H9 (cell line): Measurements from ENCODE around the gene FARP1. TPM values are rescaled to one million over a fixed set of nuclear protein-coding genes. Genes with fewer than 3 reads are reported as not detected.

ENCODE experiments used
- DNase-seq: peaks from one replicate; pipeline ENCODE4 v3.0.0-alpha.2; 2017
- H2AFZ ChIP-seq: one replicate; pipeline ENCODE4 v1.6.1; 2013; ENCODE audit warnings: mild to moderate bottlenecking, low read length, control low read depth, moderate library complexity
- H2AK5ac ChIP-seq: 2 replicates; pipeline ENCODE4 v1.6.1; 2013; ENCODE audit warnings: low read length, control low read depth, mixed read lengths; ENCODE audit not compliant: insufficient read length
- H2BK120ac ChIP-seq: one replicate; pipeline ENCODE4 v1.6.1; 2013; ENCODE audit warnings: low read depth, mild to moderate bottlenecking, low read length, control low read depth, inconsistent platforms; ENCODE audit not compliant: poor library complexity, severe bottlenecking
- H2BK12ac ChIP-seq: 2 replicates; pipeline ENCODE4 v1.6.1; 2013; ENCODE audit warnings: low read length, control low read depth, mixed read lengths, low read depth; ENCODE audit not compliant: insufficient read length
- H2BK15ac ChIP-seq: 2 replicates; pipeline ENCODE4 v1.6.1; 2013; ENCODE audit warnings: low read depth, low read length, control low read depth
- H2BK20ac ChIP-seq: one replicate; pipeline ENCODE4 v1.6.1; 2013; ENCODE audit warnings: low read depth, mild to moderate bottlenecking, low read length, control low read depth, inconsistent platforms; ENCODE audit not compliant: poor library complexity, severe bottlenecking
- H2BK5ac ChIP-seq: 2 replicates; pipeline ENCODE4 v1.6.1; 2013; ENCODE audit warnings: low read length, control low read depth, mixed read lengths; ENCODE audit not compliant: insufficient read length
- H3K14ac ChIP-seq: 2 replicates; pipeline ENCODE4 v1.6.1; 2013; ENCODE audit warnings: low read length, control low read depth; ENCODE audit not compliant: insufficient read depth
- H3K18ac ChIP-seq: 2 replicates; pipeline ENCODE4 v1.6.1; 2013; ENCODE audit warnings: low read depth, mild to moderate bottlenecking, mixed read lengths, low read length, control low read depth; ENCODE audit not compliant: insufficient read length
- H3K23ac ChIP-seq: 2 replicates; pipeline ENCODE4 v1.6.1; 2013; ENCODE audit warnings: low read length, control low read depth, mixed read lengths, low read depth; ENCODE audit not compliant: insufficient read length
- H3K23me2 ChIP-seq: 2 replicates; pipeline ENCODE4 v1.6.1; 2013; ENCODE audit warnings: low read depth, mild to moderate bottlenecking, mixed read lengths, low read length, control low read depth; ENCODE audit not compliant: insufficient read length, poor library complexity, severe bottlenecking
- H3K27ac ChIP-seq: 2 replicates; pipeline ENCODE4 v1.5.1; 2013; ENCODE audit warnings: low read length, control low read depth, mixed read lengths, low read depth; ENCODE audit not compliant: insufficient read length
- H3K27me3 ChIP-seq: 2 replicates; pipeline ENCODE4 v1.6.1; 2013; ENCODE audit warnings: low read length, control low read depth, inconsistent platforms; ENCODE audit not compliant: insufficient read depth
- H3K4ac ChIP-seq: 2 replicates; pipeline ENCODE4 v1.6.1; 2013; ENCODE audit warnings: low read depth, mild to moderate bottlenecking, control low read depth, inconsistent platforms, low read length, moderate library complexity
- H3K4me1 ChIP-seq: 2 replicates; pipeline ENCODE4 v1.6.1; 2013; ENCODE audit warnings: low read length, control low read depth, inconsistent platforms; ENCODE audit not compliant: insufficient read depth
- H3K4me2 ChIP-seq: 2 replicates; pipeline ENCODE4 v1.6.1; 2013; ENCODE audit warnings: low read length, control low read depth, mixed read lengths; ENCODE audit not compliant: insufficient read length, insufficient read depth
- H3K56ac ChIP-seq: 2 replicates; pipeline ENCODE4 v1.6.1; 2013; ENCODE audit warnings: low read depth, mild to moderate bottlenecking, mixed read lengths, low read length, control low read depth; ENCODE audit not compliant: insufficient read length
- H3K79me1 ChIP-seq: 2 replicates; pipeline ENCODE4 v1.6.1; 2013; ENCODE audit warnings: low read depth, mild to moderate bottlenecking, moderate library complexity, low read length, control low read depth, inconsistent platforms; ENCODE audit not compliant: insufficient read depth, poor library complexity, severe bottlenecking
- H3K79me2 ChIP-seq: 2 replicates; pipeline ENCODE4 v1.6.1; 2013; ENCODE audit warnings: low read length, control low read depth, inconsistent platforms; ENCODE audit not compliant: insufficient read depth
- H3K9ac ChIP-seq: 2 replicates; pipeline ENCODE4 v1.6.1; 2013; ENCODE audit warnings: low read length, control low read depth, mixed read lengths; ENCODE audit not compliant: insufficient read length; ENCODE audit errors: extremely low read depth
- H3K9me3 ChIP-seq: one replicate; pipeline ENCODE4 v1.6.1; 2013; ENCODE audit warnings: low read depth, low read length, inconsistent platforms; ENCODE audit not compliant: control insufficient read depth
- H3T11ph ChIP-seq: one replicate; pipeline ENCODE4 v1.6.1; 2013; ENCODE audit warnings: mild to moderate bottlenecking, low read length, control low read depth, inconsistent platforms
- H4K20me1 ChIP-seq: one replicate; pipeline ENCODE4 v1.6.1; 2013; ENCODE audit not compliant: control insufficient read depth, insufficient read length, insufficient read depth
- H4K5ac ChIP-seq: 2 replicates; pipeline ENCODE4 v1.6.1; 2013; ENCODE audit warnings: low read depth, mild to moderate bottlenecking, mixed read lengths, low read length, control low read depth; ENCODE audit not compliant: insufficient read length
- H4K8ac ChIP-seq: replicated peaks from 2 replicates; pipeline ENCODE4 v1.6.1; 2013; ENCODE audit warnings: low read length, control low read depth, mixed read lengths, low read depth; ENCODE audit not compliant: insufficient read length
- H4K91ac ChIP-seq: 2 replicates; pipeline ENCODE4 v1.6.1; 2013; ENCODE audit warnings: low read depth, mild to moderate bottlenecking, moderate library complexity, mixed read lengths, low read length, control low read depth; ENCODE audit not compliant: insufficient read length
- H3K27ac Mint-ChIP-seq, 3 experiments: 2 replicates in 2 of 3; 3 replicates in 1 of 3; pipeline ENCODE4 v1.8.0; 2020 to 2021; ENCODE audit warnings: mixed read lengths in 3 of 3, mild to moderate bottlenecking in 1 of 3, moderate library complexity in 1 of 3
- H3K27me3 Mint-ChIP-seq: 2 replicates; pipeline ENCODE4 v1.8.0; 2021; ENCODE audit warnings: low read depth, mild to moderate bottlenecking, moderate library complexity, mixed read lengths
- H3K36me3 Mint-ChIP-seq, 3 experiments: 2 replicates in 2 of 3; 3 replicates in 1 of 3; pipeline ENCODE4 v1.8.0; 2020 to 2021; ENCODE audit warnings: low read depth in 3 of 3, mixed read lengths in 3 of 3; ENCODE audit not compliant: insufficient read depth in 1 of 3
- H3K4me1 Mint-ChIP-seq, 2 experiments: 2 replicates each; pipeline ENCODE4 v1.8.0; 2020; ENCODE audit warnings: mixed read lengths in 2 of 2
- H3K4me3 Mint-ChIP-seq, 2 experiments: 2 replicates in 1 of 2; 3 replicates in 1 of 2; pipeline ENCODE4 v1.8.0; 2020 to 2021; ENCODE audit warnings: mild to moderate bottlenecking in 2 of 2, mixed read lengths in 2 of 2, moderate library complexity in 1 of 2
- H3K9me3 Mint-ChIP-seq, 2 experiments: 2 replicates in 1 of 2; 3 replicates in 1 of 2; pipeline ENCODE4 v1.8.0; 2020; ENCODE audit warnings: mild to moderate bottlenecking in 2 of 2, mixed read lengths in 2 of 2, moderate library complexity in 1 of 2
- CTCF ChIP-seq: fragments of 200-600 bp; sonication (generic); conservative IDR thresholded peaks from 3 replicates; pipeline ENCODE4 v1.8.0; 2021; ENCODE audit warnings: antibody characterized with exemption, mild to moderate bottlenecking
- WGBS: extraction: QIAGEN DNeasy Blood & Tissue Kit; methylation state at CpG from one replicate; pipeline ENCODE4 v1.1.7; 2013; ENCODE audit warnings: missing lambda C conversion rate, low lambda C conversion rate, mixed read lengths; ENCODE audit not compliant: insufficient read length; ENCODE audit errors: extremely low coverage; 5-methylcytosine and 5-hydroxymethylcytosine counted together
- total RNA-seq: library from RNA; stranded (reverse); gene quantifications from 2 replicates; pipeline ENCODE4 v1.2.1, GENCODE V29; 2021

FARP1 gene
- total RNA-seq, 1 experiment from 2014 or later: 95.9 TPM

DNA sequence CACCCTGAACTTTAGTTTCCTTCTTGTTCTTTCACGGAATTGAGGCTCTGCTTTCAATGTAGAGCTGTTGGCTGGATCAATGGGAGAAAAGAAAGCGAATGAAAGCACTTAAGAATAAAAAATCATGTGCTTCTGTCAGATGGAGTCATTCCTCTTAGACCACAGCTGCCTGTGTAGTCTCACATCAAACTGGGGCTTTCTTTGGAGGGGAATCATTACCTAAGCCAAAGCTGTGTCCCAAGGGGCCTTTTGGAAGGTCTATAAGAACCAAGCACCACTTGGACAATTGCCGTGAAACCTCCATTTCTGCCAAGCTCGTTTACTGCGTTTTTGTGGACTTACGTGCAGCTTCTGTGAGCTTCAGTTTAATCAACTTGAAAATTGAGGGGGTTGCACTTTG is 78.3 kb downstream of the FARP1 start:
- Histone ChIP-seq H3K14ac (no peak overlapping the region), H3K4me1 (no peaks in the 10 kb centered on the region), H4K8ac (no peak overlapping the region), H4K5ac (no peak overlapping the region), H3K27me3 (no peaks in the 10 kb centered on the region), H2AK5ac (no peak overlapping the region), H2BK15ac (no peak overlapping the region), H3T11ph (no peak overlapping the region), H3K4ac (no peak overlapping the region), H2BK5ac (no peak overlapping the region), H3K9ac (no peak overlapping the region), H3K27ac (no peak overlapping the region), H2BK20ac (no peak overlapping the region), H3K23ac (no peak overlapping the region), H2BK12ac (no peak overlapping the region), H2AFZ (no peak overlapping the region), H3K9me3 (no peaks in the 10 kb centered on the region), H3K79me2 (no peaks in the 10 kb centered on the region; the same call in 1 of the 2 replicates), H3K18ac (no peak overlapping the region), H3K4me2 (no peak overlapping the region), H3K79me1 (peaks cover 2% of the 10 kb centered on the region), H3K56ac (no peak overlapping the region), H2BK120ac (no peak overlapping the region), H4K91ac (no peak overlapping the region), H3K23me2 (no peaks in the 10 kb centered on the region), H4K20me1 (no peaks in the 10 kb centered on the region)
- Mint-ChIP-seq H3K36me3 (peaks cover 6 to 18% (median 12%) of the 10 kb centered on the region in 3 experiments; a peak in 6 of 7 replicates), H3K4me1 (peaks cover 21 to 23% of the 10 kb centered on the region in 2 experiments), H3K4me3 (no peak overlapping the region), H3K27me3 (no peaks in the 10 kb centered on the region), H3K27ac (no peak overlapping the region; a peak in 1 of 7 replicates), H3K9me3 (no peaks in the 10 kb centered on the region)
- no peak for TF ChIP-seq CTCF
- no CpG with 5 or more reads among the region's 6 CpGs for WGBS
- DNase-seq: no peak
